LNCaP clone FGC (cell line): ENCODE data around the gene RNF31.
A peak's percentile ranks its signal among the peaks of the same experiment; 100 is the strongest.

Source experiments
- DNase-seq: peaks from one replicate; pipeline ENCODE4 v3.0.0-alpha.2; 2011; ENCODE audit warnings: low read depth
- H3K4me3 ChIP-seq: 2 replicates; pipeline ENCODE4 v1.5.1; 2011; ENCODE audit warnings: mild to moderate bottlenecking, low read depth, low read length, control low read depth
- CTCF ChIP-seq: IDR thresholded peaks from 2 replicates; pipeline ENCODE4 v1.5.1; 2012; ENCODE audit warnings: mild to moderate bottlenecking; ENCODE audit not compliant: control insufficient read depth, insufficient read depth; ENCODE audit errors: extremely low read depth

RNF31 gene

GRCh38 chr14:24132976-24133375, 14.3 kb upstream of the RNF31 start:
- H3K4me3 ChIP-seq = no peak overlapping the region
- DNase-seq = no peak
- no peak for TF ChIP-seq CTCF

GRCh38 chr14:24133735-24134134, 13.6 kb upstream of the RNF31 start:
- no peak for TF ChIP-seq CTCF
- no peak for DNase-seq
- H3K4me3 ChIP-seq = no peak overlapping the region

- peak overlapping the region; percentile 77 for H3K4me3 ChIP-seq
- DNase-seq = no peak
- no peak for TF ChIP-seq CTCF
These were observed 11.8 kb upstream of the RNF31 start for GRCh38 chr14:24135584-24135833.

GRCh38 chr14:24135834-24136683, 11.2 kb upstream of the RNF31 start, which contains the start of gene PSME1:
Gene PSME1, plus strand, starts transcription at chr14:24136194. Its CDS starts 69 bp downstream, at chr14:24136263.
- DNase-seq = peak; percentile 58
- no peak for TF ChIP-seq CTCF
- peak within 1 kb of the TSS; percentile 77 for H3K4me3 ChIP-seq

GRCh38 chr14:24136684-24137528, 10.4 kb upstream of the RNF31 start:
- no peak for DNase-seq

GRCh38 chr14:24137529-24138395, 9.5 kb upstream of the RNF31 start:
- no peak for TF ChIP-seq CTCF
- no peak for DNase-seq
- 0 out of 2 replicates have a peak overlapping the region, but pooled peaks have one; percentile 77 for H3K4me3 ChIP-seq

More at GRCh38 chr14:24136684-24137528, 10.4 kb upstream of the RNF31 start:
- peak overlapping the region; percentile 77 for H3K4me3 ChIP-seq
- no peak for TF ChIP-seq CTCF
